C4-2B (cell line): ENCODE data around the gene TAOK3.

Experiments
- ZFX ChIP-seq: fragments of 450-650 bp; IDR thresholded peaks from 2 replicates; pipeline ENCODE4 v1.6.1; 2017
- TF ChIP-seq, protein P1 (sequence below): fragments of 450-650 bp; conservative IDR thresholded peaks from 2 replicates; pipeline ENCODE4 v1.5.1; 2017; ENCODE audit warnings: mild to moderate bottlenecking

DNA sequence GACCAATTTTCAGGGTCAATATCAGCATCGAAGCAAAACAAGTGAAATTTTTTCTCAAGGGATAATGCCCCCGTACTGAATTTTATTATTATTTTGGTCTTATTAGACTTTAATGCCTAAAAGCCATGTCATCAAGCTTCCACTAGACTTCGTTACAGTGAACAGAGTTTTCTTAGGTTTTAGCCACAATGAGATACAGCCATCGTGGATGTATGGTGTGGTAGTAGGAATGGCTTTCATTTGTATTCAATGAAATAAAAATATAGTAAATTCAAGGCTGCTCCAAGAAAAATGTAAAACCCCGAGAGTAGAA lies 11.7 kb downstream of the TAOK3 start:
- no peak for TF ChIP-seq ZFX
- TF ChIP-seq, protein P1, sequence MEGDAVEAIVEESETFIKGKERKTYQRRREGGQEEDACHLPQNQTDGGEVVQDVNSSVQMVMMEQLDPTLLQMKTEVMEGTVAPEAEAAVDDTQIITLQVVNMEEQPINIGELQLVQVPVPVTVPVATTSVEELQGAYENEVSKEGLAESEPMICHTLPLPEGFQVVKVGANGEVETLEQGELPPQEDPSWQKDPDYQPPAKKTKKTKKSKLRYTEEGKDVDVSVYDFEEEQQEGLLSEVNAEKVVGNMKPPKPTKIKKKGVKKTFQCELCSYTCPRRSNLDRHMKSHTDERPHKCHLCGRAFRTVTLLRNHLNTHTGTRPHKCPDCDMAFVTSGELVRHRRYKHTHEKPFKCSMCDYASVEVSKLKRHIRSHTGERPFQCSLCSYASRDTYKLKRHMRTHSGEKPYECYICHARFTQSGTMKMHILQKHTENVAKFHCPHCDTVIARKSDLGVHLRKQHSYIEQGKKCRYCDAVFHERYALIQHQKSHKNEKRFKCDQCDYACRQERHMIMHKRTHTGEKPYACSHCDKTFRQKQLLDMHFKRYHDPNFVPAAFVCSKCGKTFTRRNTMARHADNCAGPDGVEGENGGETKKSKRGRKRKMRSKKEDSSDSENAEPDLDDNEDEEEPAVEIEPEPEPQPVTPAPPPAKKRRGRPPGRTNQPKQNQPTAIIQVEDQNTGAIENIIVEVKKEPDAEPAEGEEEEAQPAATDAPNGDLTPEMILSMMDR = no peak
